OCI-LY7 (cell line): Measurements from ENCODE around the gene GABRG3.

Experiments
- CTCF ChIP-seq: fragments of 200-600 bp; sonication (generic); conservative IDR thresholded peaks from 2 replicates; pipeline ENCODE4 v1.5.1; 2014; ENCODE audit warnings: mild to moderate bottlenecking, antibody characterized with exemption, low read length, moderate library complexity, mixed read lengths
- EZH2phosphoT487 ChIP-seq: fragments of 200-600 bp; sonication (generic); IDR thresholded peaks from 2 replicates; pipeline ENCODE4 v1.6.1; 2018; ENCODE audit warnings: low read depth, borderline replicate concordance, mild to moderate bottlenecking, mixed run types, antibody characterized with exemption, low read length, moderate library complexity, mixed read lengths

- no peak for TF ChIP-seq CTCF
- no peak for TF ChIP-seq EZH2phosphoT487
These were observed 455.8 kb downstream of the GABRG3 start for GRCh38 chr15:27426805-27427204.
